ENCODE data around the gene CENPM.

CENPM gene

GRCh38 chr22:41946629-41947423 lies at the start of gene CENPM:
Gene CENPM, minus strand, starts transcription at chr22:41947152. Its CDS starts 76 bp downstream, at chr22:41947076.
- DNase-seq = peak; percentile 62

GRCh38 chr22:41995211-41995610 lies 48.3 kb upstream of the CENPM start:
- no peak for DNase-seq

GRCh38 chr22:41992496-41992895 lies 45.5 kb upstream of the CENPM start:
- no peak for DNase-seq

- no peak for DNase-seq
Observed at GRCh38 chr22:41991111-41991510, 44.2 kb upstream of the CENPM start.

GRCh38 chr22:41989246-41989645 lies 42.3 kb upstream of the CENPM start:
- DNase-seq = no peak

- no peak for DNase-seq
Observed at GRCh38 chr22:41987276-41987675, 40.3 kb upstream of the CENPM start.

GRCh38 chr22:41983513-41984405 lies 36.8 kb upstream of the CENPM start:
- no peak for DNase-seq

GRCh38 chr22:41982865-41983264 lies 35.9 kb upstream of the CENPM start:
- no peak for DNase-seq

GRCh38 chr22:41979423-41980250 lies 32.7 kb upstream of the CENPM start:
- DNase-seq = no peak

GRCh38 chr22:41978732-41979131 lies 31.8 kb upstream of the CENPM start:
- no peak for DNase-seq

- DNase-seq = no peak
Observed at GRCh38 chr22:41976961-41977566, 30.1 kb upstream of the CENPM start.

- DNase-seq = no peak
Observed at GRCh38 chr22:41976070-41976901, 29.3 kb upstream of the CENPM start.

GRCh38 chr22:41975299-41976069 lies 28.5 kb upstream of the CENPM start:
- no peak for DNase-seq

GRCh38 chr22:41974691-41975290 lies 27.8 kb upstream of the CENPM start:
- DNase-seq = no peak

GRCh38 chr22:41971431-41971830 lies 24.5 kb upstream of the CENPM start:
- no peak for DNase-seq

- no peak for DNase-seq
Observed at GRCh38 chr22:41970601-41971000, 23.6 kb upstream of the CENPM start.

GRCh38 chr22:41969110-41969646 lies 22.2 kb upstream of the CENPM start, which contains the start of gene SEPTIN3:
Gene SEPTIN3, plus strand, starts transcription at chr22:41969443. Its CDS starts 2,050 bp downstream, at chr22:41971493.
- DNase-seq = no peak

- no peak for DNase-seq
Observed at GRCh38 chr22:41968601-41969000, 21.6 kb upstream of the CENPM start.

GRCh38 chr22:41966607-41967240 lies 19.8 kb upstream of the CENPM start:
- no peak for DNase-seq
